ENCODE data around the gene SKP2. TPM values are rescaled to one million over a fixed set of nuclear protein-coding genes. Genes with fewer than 3 reads are reported as not detected.

SKP2 gene
- total RNA-seq, 4 donors from 2014 or later: 12.0 to 20.1 (median 14.7) TPM

- peaks cover 4 to 77% (median 11%) of the 10 kb centered on the region in 3 donors for H3K36me3 ChIP-seq
These were observed 48.6 kb downstream of the SKP2 start for GRCh38 chr5:36200513-36200912.

GRCh38 chr5:36202521-36202961, 50.6 kb downstream of the SKP2 start:
- Histone ChIP-seq H3K27me3 (no peaks in the 10 kb centered on the region), H3K4me1 (no peaks in the 10 kb centered on the region), H3K4me3 (no peak overlapping the region), H3K27ac (no peak overlapping the region), H3K36me3 (peaks cover 0 to 74% (median 0%) of the 10 kb centered on the region in 3 donors), H3K9me3 (no peaks in the 10 kb centered on the region)
- no peak for DNase-seq (ENCODE audit: low spot score in 2 of 2)
- 75 to 77% methylated on average over 3 of the region's 3 CpGs for WGBS, 2 donors
- TF ChIP-seq EP300 (IDR thresholded peaks at IDR 0.05): no peak
- TF ChIP-seq POLR2A (IDR thresholded peaks at IDR 0.05): no peak
- no peak for TF ChIP-seq CTCF (IDR thresholded peaks at IDR 0.05)

More at GRCh38 chr5:36200513-36200912, 48.6 kb downstream of the SKP2 start:
- Histone ChIP-seq H3K27me3 (no peaks in the 10 kb centered on the region), H3K27ac (no peak overlapping the region), H3K4me1 (no peaks in the 10 kb centered on the region), H3K9me3 (no peaks in the 10 kb centered on the region), H3K4me3 (no peak overlapping the region)
- no peak for DNase-seq (ENCODE audit: low spot score in 2 of 2)
- TF ChIP-seq POLR2A (IDR thresholded peaks at IDR 0.05) (no peak), EP300 (IDR thresholded peaks at IDR 0.05) (no peak), CTCF (IDR thresholded peaks at IDR 0.05) (no peak)
- WGBS, 2 donors: 93 to 96% methylated on average over 4 of the region's 4 CpGs

- DNase-seq (ENCODE audit: low spot score in 2 of 2): no peak
- no peak for TF ChIP-seq EP300 (IDR thresholded peaks at IDR 0.05)
- no peak for TF ChIP-seq CTCF (IDR thresholded peaks at IDR 0.05)
- TF ChIP-seq POLR2A (IDR thresholded peaks at IDR 0.05): no peak
- H3K4me1 ChIP-seq: no peaks in the 10 kb centered on the region
- WGBS, 2 donors: 90 to 99% methylated on average over 2 of the region's 2 CpGs
- peaks cover 0 to 48% (median 0%) of the 10 kb centered on the region in 3 donors for H3K36me3 ChIP-seq
- no peak overlapping the region for H3K4me3 ChIP-seq
- H3K9me3 ChIP-seq: no peaks in the 10 kb centered on the region
- H3K27ac ChIP-seq: no peak overlapping the region
- no peaks in the 10 kb centered on the region for H3K27me3 ChIP-seq
These were observed 53.4 kb downstream of the SKP2 start for GRCh38 chr5:36205329-36205728.

- H3K36me3 ChIP-seq: peaks cover 0 to 56% (median 0%) of the 10 kb centered on the region in 3 donors
- H3K27me3 ChIP-seq: no peaks in the 10 kb centered on the region
- no peak overlapping the region for H3K4me3 ChIP-seq
- no peaks in the 10 kb centered on the region for H3K4me1 ChIP-seq
- no peak for TF ChIP-seq POLR2A (IDR thresholded peaks at IDR 0.05)
- DNase-seq (ENCODE audit: low spot score in 2 of 2): no peak
- no peaks in the 10 kb centered on the region for H3K9me3 ChIP-seq
- no peak overlapping the region for H3K27ac ChIP-seq
These were observed 55.0 kb downstream of the SKP2 start for GRCh38 chr5:36206913-36207312.

GRCh38 chr5:36208786-36209185, 56.9 kb downstream of the SKP2 start:
- WGBS, 2 donors: 96 to 100% methylated on average over 2 of the region's 2 CpGs
- Histone ChIP-seq H3K9me3 (no peaks in the 10 kb centered on the region), H3K27ac (no peak overlapping the region), H3K27me3 (no peaks in the 10 kb centered on the region), H3K4me3 (no peak overlapping the region), H3K36me3 (peaks cover 0 to 53% (median 0%) of the 10 kb centered on the region in 3 donors), H3K4me1 (no peaks in the 10 kb centered on the region)
- no peak for TF ChIP-seq CTCF (IDR thresholded peaks at IDR 0.05)
- TF ChIP-seq EP300 (IDR thresholded peaks at IDR 0.05): no peak
- TF ChIP-seq POLR2A (IDR thresholded peaks at IDR 0.05): no peak
- DNase-seq (ENCODE audit: low spot score in 2 of 2): no peak

GRCh38 chr5:36209664-36210063, 57.8 kb downstream of the SKP2 start:
- WGBS, 2 donors: 87 to 91% methylated on average over 3 of the region's 3 CpGs
- peaks cover 0 to 59% (median 0%) of the 10 kb centered on the region in 3 donors for H3K36me3 ChIP-seq

More at GRCh38 chr5:36209664-36210063, 57.8 kb downstream of the SKP2 start:
- Histone ChIP-seq H3K4me3 (no peak overlapping the region), H3K4me1 (no peaks in the 10 kb centered on the region), H3K27ac (no peak overlapping the region), H3K9me3 (no peaks in the 10 kb centered on the region), H3K27me3 (no peaks in the 10 kb centered on the region)
- DNase-seq (ENCODE audit: low spot score in 2 of 2): no peak
- TF ChIP-seq EP300 (IDR thresholded peaks at IDR 0.05): no peak
- TF ChIP-seq CTCF (IDR thresholded peaks at IDR 0.05): no peak
- no peak for TF ChIP-seq POLR2A (IDR thresholded peaks at IDR 0.05)
